ENCODE measurements around the gene SLC25A22. TPM values are rescaled to one million over a fixed set of nuclear protein-coding genes. Genes with fewer than 3 reads are reported as not detected.

Gene SLC25A22
- total RNA-seq, 1 donor from 2014 or later = 17.8 TPM

DNA sequence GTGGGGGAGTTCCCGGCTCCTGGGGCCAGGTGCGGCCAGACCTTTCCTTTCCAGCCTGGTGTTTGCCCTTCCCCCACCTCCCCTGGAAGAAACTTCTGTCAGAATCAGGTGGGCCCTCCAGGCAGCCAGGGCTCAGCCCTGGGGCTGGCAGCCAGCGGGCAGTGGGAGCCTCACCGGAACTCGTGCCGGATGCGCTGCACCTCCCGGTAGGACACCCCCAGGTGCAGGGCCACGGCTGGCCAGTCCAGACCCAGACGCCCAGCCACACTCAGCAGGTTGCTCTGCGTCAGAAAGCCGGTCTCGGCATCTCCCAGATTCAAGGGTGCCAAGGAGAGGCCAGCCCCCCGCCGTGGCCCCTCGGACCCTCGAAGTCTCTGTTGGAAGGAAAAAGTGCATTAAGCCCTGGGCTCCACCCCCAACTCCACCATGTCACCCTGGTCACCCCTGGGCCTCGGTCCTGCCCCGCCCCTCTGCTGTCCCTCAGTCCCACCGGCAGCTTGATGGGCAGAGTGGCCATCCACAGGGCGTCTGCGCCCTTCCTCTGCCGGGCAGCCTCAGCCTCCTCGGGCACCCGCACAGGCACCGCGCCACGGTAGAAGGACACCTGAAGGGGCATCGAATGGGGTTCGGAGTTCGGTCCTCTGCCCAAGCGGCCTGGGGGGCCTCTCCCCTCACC lies 1.7 kb upstream of the SLC25A22 start:
- Mint-ChIP-seq H3K4me3 (ENCODE audit: unreplicated experiment) (no peak overlapping the region), H3K27ac (ENCODE audit: unreplicated experiment) (no peak overlapping the region), H3K27me3 (ENCODE audit: unreplicated experiment) (peaks cover 12% of the 10 kb centered on the region), H3K36me3 (ENCODE audit: low read depth, unreplicated experiment) (no peaks in the 10 kb centered on the region), H3K9me3 (ENCODE audit: unreplicated experiment) (no peaks in the 10 kb centered on the region), H3K4me1 (ENCODE audit: unreplicated experiment) (no peaks in the 10 kb centered on the region)
- no peak for DNase-seq (ENCODE audit: low spot score)
- TF ChIP-seq, protein P1, sequence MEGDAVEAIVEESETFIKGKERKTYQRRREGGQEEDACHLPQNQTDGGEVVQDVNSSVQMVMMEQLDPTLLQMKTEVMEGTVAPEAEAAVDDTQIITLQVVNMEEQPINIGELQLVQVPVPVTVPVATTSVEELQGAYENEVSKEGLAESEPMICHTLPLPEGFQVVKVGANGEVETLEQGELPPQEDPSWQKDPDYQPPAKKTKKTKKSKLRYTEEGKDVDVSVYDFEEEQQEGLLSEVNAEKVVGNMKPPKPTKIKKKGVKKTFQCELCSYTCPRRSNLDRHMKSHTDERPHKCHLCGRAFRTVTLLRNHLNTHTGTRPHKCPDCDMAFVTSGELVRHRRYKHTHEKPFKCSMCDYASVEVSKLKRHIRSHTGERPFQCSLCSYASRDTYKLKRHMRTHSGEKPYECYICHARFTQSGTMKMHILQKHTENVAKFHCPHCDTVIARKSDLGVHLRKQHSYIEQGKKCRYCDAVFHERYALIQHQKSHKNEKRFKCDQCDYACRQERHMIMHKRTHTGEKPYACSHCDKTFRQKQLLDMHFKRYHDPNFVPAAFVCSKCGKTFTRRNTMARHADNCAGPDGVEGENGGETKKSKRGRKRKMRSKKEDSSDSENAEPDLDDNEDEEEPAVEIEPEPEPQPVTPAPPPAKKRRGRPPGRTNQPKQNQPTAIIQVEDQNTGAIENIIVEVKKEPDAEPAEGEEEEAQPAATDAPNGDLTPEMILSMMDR (IDR thresholded peaks at IDR 0.05; ENCODE audit: unreplicated experiment) = no peak

DNA sequence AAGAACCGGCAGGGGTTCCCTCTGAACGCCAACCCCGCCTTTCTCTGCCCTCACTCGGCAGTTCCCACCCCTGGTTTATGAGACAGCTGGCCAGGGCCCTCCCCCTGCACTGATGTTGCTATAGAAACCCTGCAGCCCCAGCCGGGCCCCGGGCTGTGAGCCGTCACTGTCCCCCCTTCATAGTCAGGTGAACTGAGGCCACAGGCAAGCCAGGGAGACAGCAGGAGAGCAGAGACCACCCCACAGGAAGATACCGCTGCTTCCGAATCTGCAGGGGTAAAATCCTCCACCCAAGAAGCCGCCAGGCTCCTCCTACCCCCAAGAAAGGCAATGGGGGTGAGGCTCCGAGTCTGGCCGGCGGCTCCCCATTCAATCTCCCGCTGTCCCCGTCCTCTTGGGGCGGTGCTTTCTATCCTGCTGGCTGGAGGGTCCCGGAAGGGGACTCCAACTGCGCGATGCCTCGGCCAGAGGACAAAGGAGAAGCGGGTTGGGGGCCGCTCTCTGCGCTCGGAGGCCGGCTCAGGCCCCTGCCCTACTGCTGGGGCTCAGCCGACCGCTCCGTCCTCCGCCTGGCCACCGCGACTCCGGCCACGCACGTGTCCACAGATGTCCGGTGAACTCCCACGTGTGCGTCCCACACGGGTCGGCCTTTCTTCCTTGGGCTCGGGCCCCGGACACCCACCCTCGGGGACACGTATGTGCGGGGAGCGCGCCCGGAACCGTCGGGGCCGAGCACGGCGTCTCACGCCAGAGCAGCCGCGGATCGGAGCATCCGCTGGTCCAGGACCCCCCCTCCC lies 587 bp downstream of the SLC25A22 start:
- H3K4me3 Mint-ChIP-seq (ENCODE audit: unreplicated experiment) = peak overlapping the region; percentile 83
- H3K27me3 Mint-ChIP-seq (ENCODE audit: unreplicated experiment) = peaks cover 8% of the 10 kb centered on the region

DNA sequence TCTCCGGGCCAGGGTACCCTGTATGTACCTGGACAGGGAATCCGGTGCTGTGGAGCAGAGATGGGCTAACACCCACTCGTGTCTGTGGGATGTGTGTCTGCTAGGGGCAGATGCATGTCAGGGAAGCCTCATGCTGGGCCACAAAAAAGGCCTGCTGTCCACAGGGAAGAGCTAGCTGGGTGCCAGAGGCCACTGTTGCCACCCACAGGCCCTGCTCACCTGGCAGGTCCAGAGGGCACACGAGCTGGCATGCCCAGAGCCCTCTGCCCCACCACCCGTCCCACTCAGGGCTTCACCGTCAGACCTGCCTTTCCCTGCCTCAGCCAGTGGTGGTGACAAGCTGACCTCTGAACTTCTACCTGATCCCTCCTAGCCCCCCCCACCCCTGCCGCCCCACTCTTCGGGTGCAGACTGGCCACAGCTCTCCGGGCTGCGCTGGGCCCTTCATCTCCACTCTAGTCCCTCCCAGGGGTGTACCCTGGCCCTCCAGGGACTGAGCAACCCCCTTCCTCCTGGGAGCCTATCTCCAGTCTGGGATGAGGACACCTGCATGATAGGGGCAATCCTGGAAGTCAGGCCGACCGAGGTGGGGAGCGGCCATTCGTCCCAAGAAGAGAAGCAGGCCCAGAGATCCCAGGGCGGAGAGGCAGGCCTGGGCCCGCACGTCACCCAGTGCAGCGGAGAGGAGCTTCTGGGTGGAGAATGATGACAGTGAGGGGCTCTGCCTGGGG lies 1.4 kb downstream of the SLC25A22 start:
- peak overlapping the region; percentile 83 for H3K4me3 Mint-ChIP-seq (ENCODE audit: unreplicated experiment)
- H3K27ac Mint-ChIP-seq (ENCODE audit: unreplicated experiment) = no peak overlapping the region
- no peaks in the 10 kb centered on the region for H3K9me3 Mint-ChIP-seq (ENCODE audit: unreplicated experiment)

More for the DNA sequence above, 587 bp downstream of the SLC25A22 start:
- TF ChIP-seq, protein P1 (IDR thresholded peaks at IDR 0.05; ENCODE audit: unreplicated experiment) = no peak
- Mint-ChIP-seq H3K36me3 (ENCODE audit: low read depth, unreplicated experiment) (no peaks in the 10 kb centered on the region), H3K27ac (ENCODE audit: unreplicated experiment) (no peak overlapping the region), H3K4me1 (ENCODE audit: unreplicated experiment) (no peaks in the 10 kb centered on the region), H3K9me3 (ENCODE audit: unreplicated experiment) (no peaks in the 10 kb centered on the region)
- DNase-seq (ENCODE audit: low spot score) = peak; percentile 54

DNA sequence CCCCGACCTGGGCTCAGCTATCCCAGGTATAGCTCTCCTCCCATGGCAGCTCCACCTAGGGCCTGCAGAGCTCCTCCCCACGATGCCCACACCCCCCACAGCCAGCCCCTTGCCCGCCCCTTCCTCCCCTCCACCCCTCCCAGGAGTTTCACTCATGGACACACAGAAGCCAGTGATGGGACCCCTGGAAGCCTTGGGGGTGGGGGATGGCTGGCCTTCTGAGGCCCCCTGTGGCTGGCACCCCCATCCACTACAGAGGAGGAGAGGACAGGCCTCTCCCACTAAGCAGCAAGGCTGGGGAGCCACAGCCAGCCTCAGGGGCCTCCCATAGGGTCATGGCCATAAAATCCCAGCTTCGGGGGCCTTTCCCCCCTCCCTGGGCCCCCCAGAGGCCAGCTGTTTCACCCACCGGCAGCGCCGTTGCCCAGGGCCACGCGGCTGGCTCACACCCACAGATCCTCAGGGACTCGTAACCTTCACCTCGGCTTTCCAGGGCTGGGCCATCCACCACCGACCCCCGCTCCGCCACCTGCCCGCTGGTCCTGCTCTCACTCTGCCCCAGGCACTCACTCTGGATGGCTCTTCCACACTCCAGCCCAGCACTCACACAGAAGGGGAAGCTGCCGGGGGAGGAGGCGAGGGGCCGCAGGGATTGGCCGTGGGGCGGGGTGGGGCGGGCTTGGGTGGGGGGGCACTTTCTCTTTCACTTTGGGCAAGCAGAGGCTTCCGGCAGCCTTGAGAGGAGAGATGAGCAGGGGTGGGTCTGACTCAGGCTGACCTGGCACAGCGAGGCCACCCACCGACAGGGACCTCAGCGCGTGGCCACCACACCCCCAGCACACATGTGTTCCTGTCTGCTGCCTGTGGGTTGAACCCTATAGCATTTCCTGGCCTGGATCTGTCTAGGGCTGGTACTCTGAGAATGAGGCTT lies 2.2 kb downstream of the SLC25A22 start:
- H3K4me1 Mint-ChIP-seq (ENCODE audit: unreplicated experiment) = no peaks in the 10 kb centered on the region
- peaks cover 9% of the 10 kb centered on the region for H3K27me3 Mint-ChIP-seq (ENCODE audit: unreplicated experiment)
- no peak overlapping the region for H3K4me3 Mint-ChIP-seq (ENCODE audit: unreplicated experiment)
- TF ChIP-seq, protein P1 (IDR thresholded peaks at IDR 0.05; ENCODE audit: unreplicated experiment) = no peak
- DNase-seq (ENCODE audit: low spot score) = no peak
- no peaks in the 10 kb centered on the region for H3K36me3 Mint-ChIP-seq (ENCODE audit: low read depth, unreplicated experiment)
- no peak overlapping the region for H3K27ac Mint-ChIP-seq (ENCODE audit: unreplicated experiment)
- H3K9me3 Mint-ChIP-seq (ENCODE audit: unreplicated experiment) = no peaks in the 10 kb centered on the region

More for the DNA sequence above, 1.4 kb downstream of the SLC25A22 start:
- no peak for DNase-seq (ENCODE audit: low spot score)
- Mint-ChIP-seq H3K4me1 (ENCODE audit: unreplicated experiment) (no peaks in the 10 kb centered on the region), H3K27me3 (ENCODE audit: unreplicated experiment) (peaks cover 10% of the 10 kb centered on the region), H3K36me3 (ENCODE audit: low read depth, unreplicated experiment) (no peaks in the 10 kb centered on the region)
- TF ChIP-seq, protein P1 (IDR thresholded peaks at IDR 0.05; ENCODE audit: unreplicated experiment) = no peak
